NCI-H146 treated with DMSO at 0.1 percent for 48 hours (cell line): ENCODE data around the gene LRRC36.
"Not testable (repeated sequence)": the region's sequence is repeated elsewhere in the genome, so short reads cannot be mapped to it uniquely, and the experiment has no call there.

Experiments used
- DNase-seq: peaks from one replicate; lab custom pipeline; 2025; ENCODE audit not compliant: unreplicated experiment; lab: John Stamatoyannopoulos, UW

Gene LRRC36

GRCh38 chr16:67341250-67341649 is 14.6 kb downstream of the LRRC36 start:
- DNase-seq: no peak

DNA sequence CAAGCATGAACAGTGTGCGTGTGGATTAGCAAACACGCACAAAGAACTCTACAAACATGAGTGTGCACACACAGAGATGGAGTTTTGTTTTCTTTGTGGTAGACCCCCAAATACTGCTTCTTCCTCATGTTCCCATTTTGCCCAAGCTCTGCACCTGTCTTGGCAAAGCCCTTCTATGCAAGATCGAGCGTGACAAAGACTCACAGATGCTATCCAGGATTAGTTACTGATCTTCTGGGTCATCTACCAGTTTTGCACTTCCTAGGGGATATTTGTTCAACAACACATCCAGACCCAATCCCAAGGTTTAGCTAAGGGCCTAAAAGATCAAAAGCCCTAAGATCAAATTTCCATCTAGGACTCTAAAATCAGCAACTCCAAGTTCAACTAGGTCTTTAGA is 16.0 kb downstream of the LRRC36 start:
- DNase-seq: no peak

DNA sequence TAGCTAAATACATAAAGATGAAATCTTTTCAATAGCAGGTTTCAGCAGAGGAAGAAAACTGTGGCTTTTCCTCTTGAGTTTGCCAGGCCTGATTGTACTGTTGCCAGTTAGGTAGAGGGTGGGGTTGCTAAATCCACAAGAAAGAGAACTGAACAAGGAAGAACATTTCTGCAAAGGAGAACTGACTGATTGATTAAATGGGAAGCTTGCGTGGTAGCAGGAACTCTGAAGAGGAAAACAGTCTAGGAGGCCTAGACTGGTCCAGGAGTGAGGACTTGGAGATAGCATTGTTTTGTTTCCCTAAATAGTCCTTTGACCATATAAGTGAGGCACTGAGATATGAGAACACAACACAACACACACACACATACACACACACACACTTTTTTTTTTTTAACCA is 18.8 kb downstream of the LRRC36 start:
- no peak for DNase-seq

- no peak for DNase-seq
Measured at GRCh38 chr16:67346341-67346740, 19.7 kb downstream of the LRRC36 start.

- DNase-seq: peak; percentile 64
Measured at GRCh38 chr16:67349172-67349571, 22.6 kb downstream of the LRRC36 start.

DNA sequence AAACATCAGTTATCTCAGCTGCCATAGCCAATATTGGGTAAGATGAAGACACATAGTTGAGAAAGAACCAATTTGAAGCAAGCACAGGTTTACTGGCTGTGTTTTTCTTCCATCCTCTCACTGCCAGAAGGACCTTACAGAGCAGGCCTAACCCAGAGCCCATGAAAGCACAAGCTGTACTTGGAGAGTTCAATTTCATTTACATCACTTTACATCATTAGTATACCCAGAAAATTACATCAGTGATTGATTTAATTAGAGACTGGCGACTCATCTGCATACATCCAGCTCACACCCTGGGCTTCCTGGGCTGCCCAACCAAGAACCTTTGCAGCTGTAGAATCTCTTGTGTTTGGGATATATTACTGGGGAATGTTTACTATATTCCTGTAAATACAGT is 23.7 kb downstream of the LRRC36 start:
- DNase-seq: no peak

DNA sequence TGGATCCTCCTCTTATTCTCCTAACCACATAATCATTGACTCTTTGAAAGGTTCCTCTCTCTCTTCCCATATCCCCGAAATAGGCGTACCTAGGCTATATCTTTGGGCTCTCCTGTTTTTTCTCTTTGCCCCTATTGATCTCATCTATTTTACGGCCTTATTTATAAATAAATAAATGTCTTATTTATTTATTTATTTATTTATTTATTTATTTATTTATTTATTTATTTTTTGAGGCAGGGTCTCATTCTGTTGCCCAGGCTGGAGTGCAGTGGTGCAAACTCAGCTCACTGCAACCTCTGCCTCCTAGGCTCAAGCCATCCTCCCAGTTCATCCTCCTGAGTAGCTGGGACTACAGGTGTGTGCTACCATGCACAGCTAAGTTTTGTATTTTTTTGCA is 25.8 kb downstream of the LRRC36 start:
- not testable (repeated sequence) for DNase-seq

DNA sequence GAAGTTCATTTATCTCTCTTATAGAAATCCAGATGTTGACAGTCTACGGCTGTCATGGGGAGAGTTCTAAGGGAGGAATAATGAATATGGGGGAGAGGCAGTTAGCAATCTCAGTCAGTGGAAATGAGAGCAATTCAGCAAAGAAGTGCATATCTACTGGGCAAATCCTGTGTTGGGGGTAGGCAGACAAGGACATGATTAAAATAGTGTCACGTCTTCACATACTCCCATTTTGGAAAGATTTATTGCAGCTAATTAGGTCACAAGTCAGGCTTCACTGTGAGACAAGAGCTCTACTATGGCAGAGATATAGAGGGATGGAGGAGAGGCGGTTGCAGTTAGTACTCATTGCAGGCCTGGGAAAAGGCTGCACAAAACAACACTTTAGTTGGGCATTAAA is 29.8 kb downstream of the LRRC36 start:
- no peak for DNase-seq

- no peak for DNase-seq
Measured at GRCh38 chr16:67357561-67357960, 30.9 kb downstream of the LRRC36 start.

DNA sequence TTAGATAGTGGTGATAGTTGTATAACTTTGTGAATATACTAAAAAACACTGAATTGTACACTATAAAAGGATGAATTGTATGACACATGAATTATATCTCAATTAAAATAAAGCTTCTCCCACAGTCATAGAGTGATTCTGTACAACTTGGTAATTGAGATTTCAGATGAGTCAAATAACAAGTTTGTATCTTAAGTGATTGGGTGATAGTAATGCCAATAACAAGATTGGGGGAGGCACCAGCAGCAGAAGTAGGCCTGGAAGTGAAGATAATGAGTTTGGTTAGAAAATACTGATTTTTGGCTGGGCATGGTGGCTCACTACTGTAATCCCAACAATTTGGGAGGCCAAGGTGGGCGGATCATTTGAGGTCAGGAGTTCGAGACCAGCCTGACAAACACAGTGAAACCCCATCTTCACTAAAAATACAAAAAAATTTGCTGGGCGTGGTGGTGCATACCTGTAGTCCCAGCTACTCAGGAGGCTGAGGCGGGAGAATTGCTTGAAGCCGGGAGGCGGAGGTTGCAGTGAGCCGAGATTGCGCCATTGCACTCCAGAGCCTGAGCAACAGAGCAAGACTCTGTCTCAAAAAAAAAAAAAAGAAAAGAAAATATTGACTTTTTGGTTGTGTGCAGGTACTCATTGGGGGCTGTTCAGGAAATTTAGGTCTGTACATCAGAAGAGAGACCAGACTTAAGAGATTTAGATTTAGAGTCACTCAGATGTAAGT is 33.1 kb downstream of the LRRC36 start:
- DNase-seq: not testable (repeated sequence)

GRCh38 chr16:67361038-67361437 is 34.4 kb downstream of the LRRC36 start:
- DNase-seq: no peak

GRCh38 chr16:67364600-67365235 is 38.1 kb downstream of the LRRC36 start:
- no peak for DNase-seq

- DNase-seq: no peak
Measured at GRCh38 chr16:67370661-67371060, 44.0 kb downstream of the LRRC36 start.

GRCh38 chr16:67372664-67373063 is 46.0 kb downstream of the LRRC36 start:
- DNase-seq: no peak

DNA sequence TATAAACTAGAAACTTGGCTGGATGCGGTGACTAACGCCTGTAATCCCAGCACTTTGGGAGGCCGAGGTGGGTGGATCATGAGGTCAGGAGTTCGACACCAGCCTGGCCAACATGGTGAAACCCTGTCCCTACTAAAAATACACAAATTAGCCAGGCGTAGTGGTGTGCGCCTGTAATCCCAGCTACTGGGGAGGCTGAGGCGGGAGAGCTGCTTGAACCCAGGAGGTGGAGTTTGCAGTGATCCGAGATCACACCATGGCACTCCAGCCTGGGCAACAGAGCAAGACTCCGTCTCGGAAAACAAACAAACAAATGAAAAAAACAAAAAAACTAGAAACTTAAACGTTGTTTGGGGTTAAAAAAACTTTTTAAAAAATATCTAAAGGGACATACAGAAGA is 49.4 kb downstream of the LRRC36 start:
- DNase-seq: not testable (repeated sequence)

DNA sequence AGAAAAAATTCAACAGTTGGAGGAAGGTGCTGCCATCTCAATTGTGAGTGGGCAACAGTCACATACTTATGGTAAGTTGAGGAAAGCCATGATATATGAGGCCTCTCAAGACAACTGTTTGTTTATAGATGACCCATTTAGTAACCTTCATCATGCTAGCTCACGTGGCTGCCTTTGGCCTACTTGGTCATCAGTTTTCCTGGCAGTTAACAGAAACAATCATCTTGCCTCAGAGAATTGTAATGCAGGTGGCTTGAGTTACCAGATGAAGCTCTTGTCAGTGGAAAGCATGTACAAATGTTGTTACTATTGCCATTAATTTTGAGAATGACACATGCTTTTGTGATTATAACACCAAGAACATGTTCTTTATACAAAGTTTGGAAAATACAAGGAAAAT is 52.0 kb downstream of the LRRC36 start:
- DNase-seq: no peak

DNA sequence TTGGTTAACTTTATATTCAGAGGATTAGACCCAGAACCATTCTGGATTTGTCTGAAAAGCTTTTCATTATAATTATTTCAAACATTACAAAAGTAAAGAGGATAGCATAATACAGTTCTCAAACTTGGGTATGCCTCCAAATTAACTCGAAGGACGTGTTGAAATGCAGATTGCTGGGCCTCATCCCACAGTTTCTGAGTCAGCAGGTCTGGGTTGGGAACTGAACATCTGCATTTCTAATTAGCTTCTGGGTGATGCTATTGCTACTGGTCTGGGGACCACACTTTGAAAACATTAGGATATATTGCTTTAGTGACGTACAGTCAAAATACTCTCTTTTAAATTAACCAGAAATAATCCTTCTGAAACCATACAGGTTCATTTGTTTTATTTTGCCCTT is 56.7 kb downstream of the LRRC36 start:
- no peak for DNase-seq

- no peak for DNase-seq
Measured at GRCh38 chr16:67384778-67385510, 58.3 kb downstream of the LRRC36 start.

GRCh38 chr16:67386861-67387455 is 60.3 kb downstream of the LRRC36 start:
- DNase-seq: no peak

GRCh38 chr16:67387479-67388079 is 61.0 kb downstream of the LRRC36 start:
- no peak for DNase-seq

DNA sequence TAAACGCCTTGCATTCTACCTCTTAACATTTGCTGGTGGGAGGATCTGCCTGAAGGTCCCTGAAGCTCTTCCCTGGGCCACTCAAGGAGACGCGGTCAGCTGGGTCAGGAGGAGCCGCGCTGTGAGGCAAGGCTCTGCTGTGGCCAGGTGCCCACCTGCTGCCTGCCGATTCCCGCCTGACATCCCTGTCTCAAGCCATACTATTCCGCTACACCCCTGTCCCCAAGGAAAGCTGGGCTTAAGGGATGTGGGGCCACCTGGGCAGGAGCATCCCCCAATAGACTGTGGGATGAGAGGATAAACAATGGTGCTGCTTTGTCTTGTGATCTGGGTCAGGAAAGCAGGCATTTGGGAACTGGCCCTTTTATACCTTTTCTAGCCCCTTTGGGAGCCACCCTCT is 61.6 kb downstream of the LRRC36 start:
- DNase-seq: no peak
